SJCRH30 (cell line): Measurements from ENCODE around the gene PNPT1. TPM values are rescaled to one million over a fixed set of nuclear protein-coding genes. Genes with fewer than 3 reads are reported as not detected.
"Not testable (repeated sequence)": the region's sequence is repeated elsewhere in the genome, so short reads cannot be mapped to it uniquely, and the experiment has no call there.

Source experiments
- DNase-seq, 2 experiments: peaks; one replicate each; pipeline ENCODE4 v3.0.0-alpha.2; 2015 to 2020
- H3K27ac ChIP-seq: fragments of 250-450 bp; sonication (Bioruptor Pico); 2 replicates; pipeline ENCODE4 v1.5.1; 2020; ENCODE audit warnings: mild to moderate bottlenecking, moderate library complexity
- H3K27me3 ChIP-seq: fragments of 250-450 bp; sonication (Bioruptor Pico); 2 replicates; pipeline ENCODE4 v1.5.1; 2020; ENCODE audit warnings: mild to moderate bottlenecking, moderate library complexity
- H3K36me3 ChIP-seq: fragments of 250-450 bp; sonication (Bioruptor Pico); 2 replicates; pipeline ENCODE4 v1.5.1; 2020; ENCODE audit warnings: mild to moderate bottlenecking, moderate library complexity
- H3K4me1 ChIP-seq: fragments of 250-450 bp; sonication (Bioruptor Pico); 2 replicates; pipeline ENCODE4 v1.5.1; 2020; ENCODE audit warnings: mild to moderate bottlenecking, moderate library complexity
- H3K4me3 ChIP-seq: fragments of 250-450 bp; sonication (Bioruptor Pico); 2 replicates; pipeline ENCODE4 v1.5.1; 2020; ENCODE audit warnings: mild to moderate bottlenecking, moderate library complexity
- H3K9me3 ChIP-seq: fragments of 250-450 bp; sonication (Bioruptor Pico); replicated peaks from 2 replicates; pipeline ENCODE4 v1.5.1; 2020; ENCODE audit warnings: mild to moderate bottlenecking, moderate library complexity
- total RNA-seq: library from RNA; depleted of rRNA; stranded (reverse); fragments of >200 nt; shearing (Covaris generic); gene quantifications from 2 replicates; pipeline ENCODE4 v1.2.3, GENCODE V29; 2014; rRNA removed

Gene PNPT1
- 61.1 and 67.9 TPM in 2 replicates for total RNA-seq

DNA sequence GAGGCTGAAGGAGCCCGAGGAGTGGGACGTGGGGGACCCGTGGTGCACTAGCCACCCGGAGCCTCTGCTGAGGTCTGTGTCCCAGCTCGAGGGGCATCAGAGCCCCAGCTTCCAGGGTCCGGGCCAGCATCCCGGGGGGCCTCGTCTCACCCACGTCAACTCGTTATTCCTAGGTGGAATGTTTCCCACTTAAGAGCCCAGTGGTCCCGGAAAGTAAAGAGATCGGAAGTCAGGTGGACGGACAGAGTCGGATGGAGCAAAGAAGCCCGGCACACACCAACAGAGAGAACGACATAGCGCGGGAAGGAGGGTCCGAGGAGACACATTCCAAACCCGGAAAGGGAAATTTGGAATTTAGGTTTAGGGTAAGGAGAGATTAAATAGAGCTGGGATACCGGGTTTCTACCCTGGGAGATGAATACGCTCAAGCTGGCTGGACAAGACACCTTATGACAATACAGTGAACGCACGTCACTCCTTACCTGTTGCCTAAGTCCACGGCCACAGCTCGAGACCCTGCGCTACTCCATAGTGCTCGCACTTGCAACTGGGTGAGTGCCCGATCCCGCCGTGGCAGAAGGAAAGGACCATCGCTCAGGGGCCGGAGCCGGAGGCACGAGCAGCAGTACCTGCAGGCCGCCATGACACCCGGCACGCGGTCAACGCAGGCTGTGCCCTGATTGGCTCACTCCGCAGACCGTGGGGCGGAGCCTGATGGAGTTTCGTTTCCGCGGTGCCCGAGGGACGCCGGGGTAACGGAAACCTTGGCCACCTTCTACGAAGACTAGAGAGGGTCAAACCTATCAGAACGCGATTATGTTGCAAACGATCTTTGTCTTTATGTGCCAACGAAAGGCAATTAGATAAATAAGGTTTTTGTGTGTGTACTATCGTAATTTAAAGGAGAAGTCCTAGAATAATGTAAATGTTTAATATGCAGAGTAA is at the start of gene PNPT1:
PNPT1 (minus strand) TSS at position 664 of the 945 bp plus-strand sequence; CDS start at position 643, 21 bp downstream.
- Histone ChIP-seq H3K27ac (peak within 1 kb of the TSS; percentile 41), H3K27me3 (no peaks in the 10 kb centered on the region; the same call in 1 of the 2 replicates), H3K9me3 (no peaks in the 10 kb centered on the region), H3K4me1 (no peaks in the 10 kb centered on the region), H3K36me3 (peaks cover 8% of the 10 kb centered on the region), H3K4me3 (peak within 1 kb of the TSS; percentile 91)
- DNase-seq: peak; percentile 97 to 98

DNA sequence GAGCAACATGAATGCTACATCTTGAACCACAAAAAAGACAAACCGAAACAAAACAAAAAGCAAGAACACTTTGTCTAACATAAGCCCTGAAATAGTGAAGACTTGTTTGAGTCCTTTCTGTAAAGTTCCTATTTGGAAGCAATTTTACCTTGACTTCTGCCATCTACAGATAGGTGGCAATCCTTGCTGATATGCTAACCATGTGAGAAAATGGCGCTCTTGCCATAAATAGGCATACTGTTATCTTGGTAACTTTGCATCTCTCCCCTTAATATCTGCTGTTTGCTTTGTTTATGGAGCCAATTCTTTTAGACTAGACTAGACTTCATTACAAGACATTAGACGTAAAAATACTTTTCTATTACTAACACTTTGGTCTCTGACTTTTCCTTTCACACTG is 49.4 kb upstream of the PNPT1 start:
- no peak for DNase-seq
- Histone ChIP-seq H3K27ac (no peak overlapping the region), H3K9me3 (no peaks in the 10 kb centered on the region)

GRCh38 chr2:55736019-55736536 is 42.4 kb upstream of the PNPT1 start:
- H3K36me3 ChIP-seq, H3K9me3 ChIP-seq, H3K27me3 ChIP-seq, H3K27ac ChIP-seq, DNase-seq, H3K4me3 ChIP-seq, H3K4me1 ChIP-seq: not testable (repeated sequence)

More for the DNA sequence above, 49.4 kb upstream of the PNPT1 start:
- Histone ChIP-seq H3K4me3 (no peak overlapping the region), H3K36me3 (no peaks in the 10 kb centered on the region), H3K27me3 (0 out of 2 replicates have a peak, but pooled peaks cover 3% of the 10 kb centered on the region), H3K4me1 (no peaks in the 10 kb centered on the region)

- Histone ChIP-seq H3K9me3 (no peaks in the 10 kb centered on the region), H3K4me3 (no peak overlapping the region), H3K27ac (no peak overlapping the region), H3K27me3 (no peaks in the 10 kb centered on the region), H3K4me1 (peaks cover 6% of the 10 kb centered on the region), H3K36me3 (no peaks in the 10 kb centered on the region)
- no peak for DNase-seq
Measured at GRCh38 chr2:55734726-55735125, 41.1 kb upstream of the PNPT1 start.

DNA sequence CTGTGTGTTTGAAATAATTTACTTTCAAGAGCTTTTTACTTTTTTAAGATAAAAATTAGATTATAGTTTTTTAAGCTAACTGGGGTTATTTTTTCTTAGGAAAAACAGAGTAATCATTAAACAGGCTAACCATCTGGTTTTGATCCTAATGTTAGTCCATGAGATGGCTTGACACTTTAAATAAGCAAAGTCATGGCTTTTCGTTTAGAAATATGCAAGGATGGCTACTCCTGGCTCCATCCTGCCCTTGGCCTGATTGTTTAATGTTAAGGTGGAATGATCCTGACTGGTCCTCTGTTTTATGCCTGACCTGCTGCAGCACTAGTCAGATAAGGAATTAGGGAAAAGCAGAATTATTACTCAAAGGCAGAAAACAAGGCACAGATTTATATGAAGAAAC is 39.7 kb upstream of the PNPT1 start:
- Histone ChIP-seq H3K27ac (no peak overlapping the region), H3K9me3 (no peaks in the 10 kb centered on the region), H3K27me3 (no peaks in the 10 kb centered on the region), H3K36me3 (no peaks in the 10 kb centered on the region), H3K4me1 (peaks cover 6% of the 10 kb centered on the region), H3K4me3 (no peak overlapping the region)
- no peak for DNase-seq

- DNase-seq: peak; percentile 12 to 44
- H3K36me3 ChIP-seq: no peaks in the 10 kb centered on the region
- no peak overlapping the region for H3K27ac ChIP-seq
- no peaks in the 10 kb centered on the region for H3K9me3 ChIP-seq
- no peaks in the 10 kb centered on the region for H3K27me3 ChIP-seq
- H3K4me1 ChIP-seq: peaks cover 6% of the 10 kb centered on the region
- H3K4me3 ChIP-seq: no peak overlapping the region
Measured at GRCh38 chr2:55732854-55733253, 39.2 kb upstream of the PNPT1 start.

DNA sequence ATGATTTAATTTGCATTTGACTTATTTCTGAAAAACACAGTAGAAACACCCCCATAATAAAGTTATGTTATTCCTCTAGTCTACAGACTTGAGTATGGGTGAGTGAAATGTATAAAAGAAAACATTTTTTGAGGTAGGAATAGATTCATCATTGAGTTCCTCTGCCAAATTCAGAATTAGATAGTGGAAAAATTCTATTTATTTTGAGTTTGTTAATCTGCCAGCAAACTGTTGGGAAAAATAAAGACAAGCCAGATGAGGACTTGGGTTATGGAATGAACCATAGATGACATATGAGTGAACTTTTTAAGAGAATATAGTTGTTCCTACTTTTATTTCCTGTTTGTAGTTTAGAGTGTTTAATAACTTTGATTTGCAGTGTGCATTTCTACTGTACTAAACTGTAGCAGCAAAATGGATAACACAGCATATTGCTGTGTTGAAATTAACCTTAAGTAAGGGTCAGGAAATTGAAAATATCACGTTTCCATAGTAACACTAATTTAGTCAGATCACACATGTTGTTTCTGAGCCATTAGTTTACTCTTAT is 35.6 kb upstream of the PNPT1 start:
- Histone ChIP-seq H3K27ac (no peak overlapping the region), H3K4me3 (no peak overlapping the region)
- no peak for DNase-seq

GRCh38 chr2:55721596-55722215 is 28.1 kb upstream of the PNPT1 start:
- H3K4me1 ChIP-seq: no peaks in the 10 kb centered on the region
- no peaks in the 10 kb centered on the region for H3K36me3 ChIP-seq
- H3K27me3 ChIP-seq: peaks cover 7% of the 10 kb centered on the region; the same call in 1 of the 2 replicates
- DNase-seq: no peak
- H3K9me3 ChIP-seq: no peaks in the 10 kb centered on the region
- H3K4me3 ChIP-seq: no peak overlapping the region
- no peak overlapping the region for H3K27ac ChIP-seq

More for the DNA sequence above, 35.6 kb upstream of the PNPT1 start:
- H3K27me3 ChIP-seq: no peaks in the 10 kb centered on the region
- H3K9me3 ChIP-seq: no peaks in the 10 kb centered on the region
- peaks cover 6% of the 10 kb centered on the region for H3K4me1 ChIP-seq
- no peaks in the 10 kb centered on the region for H3K36me3 ChIP-seq

GRCh38 chr2:55720417-55720816 is 26.8 kb upstream of the PNPT1 start:
- DNase-seq: no peak
- Histone ChIP-seq H3K27ac (no peak overlapping the region), H3K9me3 (no peaks in the 10 kb centered on the region), H3K4me3 (no peak overlapping the region), H3K36me3 (no peaks in the 10 kb centered on the region), H3K27me3 (peaks cover 7% of the 10 kb centered on the region), H3K4me1 (no peaks in the 10 kb centered on the region)

DNA sequence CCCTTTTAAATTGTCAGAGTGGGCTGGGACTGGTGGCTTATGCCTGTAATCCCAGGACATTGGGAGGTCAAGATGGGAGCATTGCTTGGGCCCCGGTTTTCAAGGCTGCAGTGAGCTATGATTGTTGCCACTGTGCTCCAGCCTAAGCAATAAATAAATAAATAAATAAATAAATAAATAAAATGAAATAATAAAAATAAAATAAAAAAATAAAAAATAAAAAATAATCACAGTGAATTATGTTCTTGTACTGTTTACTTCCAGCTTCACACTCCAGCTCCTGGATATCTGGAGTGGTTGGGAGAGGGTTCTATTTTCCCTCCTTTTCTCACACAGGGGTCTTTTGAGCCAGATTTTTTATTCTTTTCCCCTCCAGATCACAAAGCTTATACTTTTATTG is 26.2 kb upstream of the PNPT1 start:
- Histone ChIP-seq H3K4me3 (no peak overlapping the region), H3K27ac (no peak overlapping the region), H3K9me3 (no peaks in the 10 kb centered on the region), H3K36me3 (no peaks in the 10 kb centered on the region), H3K27me3 (peaks cover 7% of the 10 kb centered on the region), H3K4me1 (no peaks in the 10 kb centered on the region)
- no peak for DNase-seq

DNA sequence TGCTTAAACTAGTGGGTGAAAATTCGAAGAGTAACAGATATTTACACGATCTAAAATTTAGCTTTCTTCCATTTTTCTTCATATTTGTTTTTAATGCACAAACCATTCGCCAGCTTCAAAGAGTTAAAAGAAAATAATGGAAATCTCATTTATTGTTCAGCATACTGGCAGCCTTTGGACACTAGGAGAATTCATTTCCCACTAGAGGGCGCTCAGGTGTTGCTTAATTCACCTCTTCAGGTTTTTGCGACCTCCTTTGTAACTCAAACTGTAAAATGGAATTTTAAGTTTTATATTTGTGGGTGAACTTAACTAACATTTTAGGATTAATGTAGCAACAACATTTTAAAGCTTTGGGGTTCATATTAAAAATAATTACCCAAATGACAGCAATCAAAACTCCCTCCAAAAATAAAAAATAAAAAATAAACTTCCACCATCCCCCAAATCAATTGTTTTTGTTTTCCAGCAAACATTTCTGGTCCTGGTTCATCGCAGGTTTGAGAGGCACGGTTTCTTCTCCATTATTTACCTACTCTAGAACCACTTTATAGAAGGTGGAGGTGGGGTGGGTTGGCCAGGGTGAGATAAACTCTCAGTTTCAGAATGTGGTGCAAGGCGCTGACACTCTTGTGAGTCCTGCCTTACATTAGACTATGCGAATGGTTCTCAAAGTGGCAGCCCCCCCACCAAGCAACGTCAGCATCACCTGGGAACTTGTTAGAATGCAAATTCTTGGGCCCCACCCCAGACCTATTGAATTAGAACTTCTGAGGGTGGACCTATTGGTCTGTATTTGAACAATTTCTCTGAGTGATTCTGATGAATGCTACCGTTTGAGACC is 24.7 kb upstream of the PNPT1 start:
- Histone ChIP-seq H3K9me3 (no peaks in the 10 kb centered on the region), H3K4me3 (no peak overlapping the region), H3K36me3 (no peaks in the 10 kb centered on the region), H3K4me1 (no peaks in the 10 kb centered on the region), H3K27me3 (peaks cover 7% of the 10 kb centered on the region), H3K27ac (no peak overlapping the region)
- DNase-seq: peak; percentile 56 to 88

GRCh38 chr2:55715626-55716025 is 22.0 kb upstream of the PNPT1 start:
- H3K9me3 ChIP-seq: no peaks in the 10 kb centered on the region
- peaks cover 7% of the 10 kb centered on the region for H3K27me3 ChIP-seq
- H3K27ac ChIP-seq: no peak overlapping the region
- no peak overlapping the region for H3K4me3 ChIP-seq
- H3K36me3 ChIP-seq: no peaks in the 10 kb centered on the region
- DNase-seq: no peak
- no peaks in the 10 kb centered on the region for H3K4me1 ChIP-seq

DNA sequence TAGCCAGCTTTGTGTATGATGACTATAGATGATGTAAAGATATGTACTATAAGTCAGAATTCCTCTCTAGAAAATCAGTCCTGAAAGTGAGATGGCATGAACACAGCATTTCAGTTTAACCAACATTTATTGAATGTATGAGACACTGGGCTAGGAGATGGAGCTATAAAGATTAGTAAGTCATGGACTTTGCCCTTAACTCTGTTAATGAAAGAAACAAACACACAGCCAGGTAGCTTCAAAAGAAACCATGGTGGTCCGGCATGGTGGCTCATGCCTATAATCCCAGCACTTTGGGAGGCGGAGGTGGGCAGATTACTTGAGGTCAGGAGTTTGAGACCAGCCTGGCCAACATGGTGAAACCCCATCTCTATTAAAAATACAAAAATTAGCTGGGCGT is 21.5 kb upstream of the PNPT1 start:
- H3K27ac ChIP-seq, H3K4me3 ChIP-seq, H3K27me3 ChIP-seq, H3K9me3 ChIP-seq, H3K4me1 ChIP-seq, DNase-seq, H3K36me3 ChIP-seq: not testable (repeated sequence)

GRCh38 chr2:55712477-55713060 is 18.9 kb upstream of the PNPT1 start:
- DNase-seq: no peak
- H3K36me3 ChIP-seq: no peaks in the 10 kb centered on the region
- H3K27ac ChIP-seq: no peak overlapping the region
- H3K9me3 ChIP-seq: no peaks in the 10 kb centered on the region
- 0 out of 2 replicates have a peak, but pooled peaks cover 4% of the 10 kb centered on the region for H3K4me1 ChIP-seq
- no peaks in the 10 kb centered on the region; the same call in 1 of the 2 replicates for H3K27me3 ChIP-seq
- H3K4me3 ChIP-seq: no peak overlapping the region
